Hippocampal formation (tissue), 2 donors: ENCODE results near the gene POLR2J.
"Not testable (repeated sequence)": the region's sequence is repeated elsewhere in the genome, so short reads cannot be mapped to it uniquely, and the experiment has no call there.

Experiments
- DNase-seq, 2 donors: peaks; one replicate each; lab custom pipeline; 2025; lab: John Stamatoyannopoulos, UW

POLR2J gene

DNA sequence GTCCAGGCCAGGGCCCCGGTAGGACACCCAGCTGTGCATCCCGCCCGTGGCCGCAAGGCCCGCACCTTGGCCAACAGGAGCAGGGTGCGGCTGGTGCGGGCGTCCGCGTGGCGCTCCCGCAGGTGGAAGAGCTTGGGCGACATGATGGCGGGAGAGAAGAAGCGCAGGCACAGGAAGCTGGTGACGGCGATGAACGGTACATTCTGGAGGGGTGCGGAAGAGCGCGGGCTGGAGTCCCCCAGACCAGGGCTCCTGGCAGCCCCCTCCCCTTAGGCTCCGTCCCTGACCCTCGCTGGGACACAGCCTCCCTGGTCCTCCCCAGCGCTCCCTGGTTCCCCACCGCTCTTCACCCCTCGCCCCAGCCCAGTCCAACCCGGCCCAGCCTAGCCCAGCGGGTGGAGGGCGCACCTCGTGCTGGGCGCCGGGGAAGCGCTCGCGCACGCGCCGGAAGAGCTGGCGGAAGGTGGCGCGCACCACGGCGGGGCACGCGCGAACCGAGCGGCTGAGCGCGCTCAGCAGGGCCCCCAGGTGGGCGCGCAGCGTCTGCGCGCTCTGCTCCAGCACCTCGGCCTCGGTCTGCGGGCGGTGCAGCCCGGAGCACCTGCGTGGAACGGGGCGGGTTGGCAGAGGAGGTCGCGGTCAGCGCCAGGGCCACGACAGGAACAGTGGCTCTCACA is 15.9 kb upstream of the POLR2J start:
- not testable (repeated sequence) for DNase-seq

DNA sequence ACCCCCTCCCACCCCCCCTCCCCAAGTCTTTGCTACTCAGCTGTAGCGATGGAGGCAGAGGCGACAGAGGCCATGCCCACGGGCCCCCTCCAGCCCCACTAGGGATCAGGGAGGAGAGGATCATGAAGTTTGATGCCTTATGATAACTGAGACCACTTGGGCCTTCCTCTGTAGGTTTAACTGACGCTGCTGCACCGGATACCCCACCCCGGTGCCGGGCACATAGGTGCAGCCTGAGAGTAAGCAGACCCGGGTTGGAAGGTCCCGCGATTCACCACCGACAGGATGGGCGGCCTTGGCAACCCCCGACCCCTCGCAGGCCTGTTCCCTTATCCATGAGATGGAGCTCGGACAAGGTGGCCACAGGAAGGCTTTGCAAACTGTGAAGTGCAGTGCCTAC is 15.3 kb upstream of the POLR2J start:
- not testable (repeated sequence) for DNase-seq

DNA sequence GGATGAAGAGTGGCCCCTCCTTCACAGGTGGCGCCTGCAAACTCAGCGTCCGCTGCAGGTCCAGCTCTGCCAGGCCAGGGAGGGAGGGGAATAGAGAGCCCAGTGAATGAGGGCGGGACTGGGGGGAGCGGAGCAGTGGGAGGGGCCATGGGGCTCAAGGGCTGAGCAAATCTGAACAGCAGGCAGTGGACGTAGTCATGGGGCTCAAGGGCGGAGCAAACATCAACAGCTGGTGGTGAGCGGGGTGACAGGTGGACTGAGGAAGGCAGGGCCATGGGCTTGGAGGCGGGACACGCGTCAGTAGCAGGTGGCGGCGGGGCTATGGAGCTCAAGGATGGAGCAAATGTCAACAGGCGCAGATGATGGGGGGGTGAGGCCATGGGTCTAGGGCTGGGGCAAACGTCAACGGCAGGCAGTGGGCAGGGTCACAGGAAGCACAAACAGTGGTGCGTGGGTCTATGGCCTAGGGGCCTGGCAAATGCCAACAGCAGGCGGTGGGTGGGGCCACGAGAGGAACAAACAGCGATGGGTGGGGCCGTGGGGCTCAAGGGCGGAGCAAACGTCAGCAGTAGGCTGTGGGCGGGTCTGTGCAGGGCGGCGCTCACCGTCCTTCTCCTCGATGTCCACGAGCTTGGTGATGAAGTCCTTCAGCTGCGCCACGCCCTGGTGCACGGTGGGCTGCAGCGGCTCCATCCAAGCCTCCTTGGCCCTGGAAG is 14.7 kb upstream of the POLR2J start:
- not testable (repeated sequence) for DNase-seq

- not testable (repeated sequence) for DNase-seq
Measured at GRCh38 chr7:102490529-102491075, 11.9 kb upstream of the POLR2J start.

DNA sequence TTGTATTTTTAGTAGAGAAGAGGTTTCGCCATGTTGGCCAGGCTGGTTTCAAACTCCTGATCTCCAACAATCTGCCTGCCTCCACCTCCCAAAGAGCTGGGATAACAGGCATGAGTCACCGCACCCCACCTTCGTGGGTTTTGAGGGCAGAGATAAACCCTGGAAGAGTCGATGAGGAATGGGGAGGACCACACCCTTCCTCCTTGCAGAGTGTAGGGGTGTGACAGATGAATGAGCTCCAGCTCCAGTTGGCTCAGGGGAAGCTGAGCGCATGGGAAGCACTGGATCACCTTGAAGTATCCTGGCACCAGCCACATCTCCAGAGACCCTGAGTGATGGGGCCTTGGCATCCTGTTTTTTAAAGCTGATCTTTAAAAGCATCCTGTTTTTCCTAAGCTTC is 5.6 kb upstream of the POLR2J start:
- DNase-seq = not testable (repeated sequence)

DNA sequence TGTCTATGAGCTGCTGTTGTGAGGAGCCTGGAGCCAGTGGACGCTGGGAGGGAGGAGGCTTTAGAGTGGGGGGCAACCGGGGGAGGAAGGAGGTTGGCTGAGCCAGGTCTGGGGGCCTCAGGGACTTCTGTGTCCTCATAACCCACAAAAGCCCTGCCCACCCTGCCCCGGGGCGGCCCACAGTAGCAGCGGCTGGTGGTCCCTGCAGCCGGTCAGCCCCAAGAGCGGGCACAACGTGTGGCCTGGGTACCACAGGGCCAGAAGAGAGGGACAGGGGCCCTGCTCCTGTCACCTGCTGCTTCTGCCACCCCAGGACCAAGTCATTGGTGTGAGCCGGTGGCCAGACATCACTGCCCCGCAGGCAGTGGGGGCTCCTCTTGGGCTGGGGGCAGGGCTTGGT is 3.2 kb upstream of the POLR2J start:
- not testable (repeated sequence) for DNase-seq

DNA sequence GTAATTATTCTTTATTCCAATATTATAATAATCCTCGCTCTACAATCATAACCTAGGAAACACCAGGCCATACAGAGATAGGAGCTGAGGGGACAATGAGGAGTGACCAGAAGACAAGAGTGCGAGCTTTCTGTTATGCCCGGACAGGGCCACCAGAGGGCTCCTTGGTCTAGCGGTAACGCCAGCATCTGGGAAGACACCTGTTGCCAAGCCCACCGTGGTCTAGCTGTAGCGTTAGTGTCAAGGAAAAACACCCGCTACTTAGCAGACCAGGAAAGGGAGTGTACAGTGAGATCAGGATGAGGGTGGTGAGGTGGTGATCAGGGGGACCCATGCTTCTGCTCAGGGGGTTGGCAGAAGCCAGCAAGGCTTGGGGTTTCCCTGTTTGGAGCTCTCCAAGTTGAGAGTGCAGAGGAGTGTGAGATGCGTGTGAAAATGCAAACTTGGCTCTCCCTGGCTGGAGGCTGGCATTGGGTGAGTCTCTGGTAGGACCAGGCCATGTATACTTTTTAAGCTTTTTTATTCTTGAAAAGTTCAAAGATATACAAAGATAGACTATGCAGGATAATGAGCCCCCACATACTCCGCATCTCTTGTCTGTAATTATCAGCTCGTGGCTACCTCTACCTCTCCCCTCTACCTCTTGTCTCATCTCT is 1.4 kb upstream of the POLR2J start:
- DNase-seq = not testable (repeated sequence)

GRCh38 chr7:102479209-102479584 is 475 bp upstream of the POLR2J start:
- DNase-seq = not testable (repeated sequence)

DNA sequence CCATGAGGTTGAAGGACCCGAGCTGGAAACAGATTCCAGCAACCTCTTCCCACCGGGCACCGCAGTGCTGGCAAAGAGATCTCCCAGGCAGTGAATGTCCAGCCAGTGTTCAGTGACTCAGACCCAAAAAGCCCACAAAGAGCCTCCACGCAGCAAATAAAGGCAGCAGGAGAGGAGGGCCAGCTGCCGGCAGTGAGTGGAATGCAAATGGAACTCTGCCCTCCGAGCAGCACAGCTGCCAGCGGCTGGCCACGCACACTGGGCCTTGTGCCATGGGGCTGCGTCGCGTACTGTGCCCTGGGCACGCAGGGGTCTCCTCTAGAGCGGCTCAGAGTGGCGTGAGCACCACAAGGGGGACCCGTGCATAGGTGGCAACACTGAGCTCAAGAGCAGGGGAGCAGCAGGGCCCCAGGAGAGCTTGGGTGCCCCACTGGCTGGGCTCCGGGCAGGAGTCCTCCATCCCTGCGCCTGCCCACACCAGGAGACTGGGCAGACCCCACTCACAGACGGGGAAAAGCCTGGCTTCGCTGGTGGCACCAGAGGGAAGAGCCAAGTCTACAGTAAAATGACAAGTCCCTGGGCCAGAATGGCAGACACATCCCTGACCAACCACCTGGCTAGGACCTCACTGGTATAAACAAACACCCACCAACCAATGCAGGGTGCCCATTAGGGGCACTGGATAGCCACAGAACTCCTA is 3.8 kb downstream of the POLR2J start:
- DNase-seq = not testable (repeated sequence)

DNA sequence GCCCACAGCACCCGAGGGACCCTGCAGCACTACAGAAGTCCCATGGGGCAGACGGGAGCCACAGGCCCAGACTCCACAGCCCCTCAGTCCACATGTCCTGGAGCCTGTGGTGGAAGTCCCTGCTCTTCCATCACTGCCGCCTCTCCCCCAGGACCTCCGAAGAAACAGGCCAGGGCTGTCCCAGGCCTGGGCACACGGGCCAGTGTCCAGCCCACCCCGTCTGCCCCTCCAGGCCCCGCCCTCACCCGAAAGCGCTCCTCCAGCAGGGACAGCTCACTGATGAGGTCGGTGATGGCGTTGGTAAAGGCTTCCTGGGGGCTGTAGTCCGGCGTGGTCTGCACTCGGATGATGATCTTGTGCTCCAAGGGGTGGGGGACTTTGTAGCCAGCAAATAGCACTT is 4.6 kb downstream of the POLR2J start:
- not testable (repeated sequence) for DNase-seq

DNA sequence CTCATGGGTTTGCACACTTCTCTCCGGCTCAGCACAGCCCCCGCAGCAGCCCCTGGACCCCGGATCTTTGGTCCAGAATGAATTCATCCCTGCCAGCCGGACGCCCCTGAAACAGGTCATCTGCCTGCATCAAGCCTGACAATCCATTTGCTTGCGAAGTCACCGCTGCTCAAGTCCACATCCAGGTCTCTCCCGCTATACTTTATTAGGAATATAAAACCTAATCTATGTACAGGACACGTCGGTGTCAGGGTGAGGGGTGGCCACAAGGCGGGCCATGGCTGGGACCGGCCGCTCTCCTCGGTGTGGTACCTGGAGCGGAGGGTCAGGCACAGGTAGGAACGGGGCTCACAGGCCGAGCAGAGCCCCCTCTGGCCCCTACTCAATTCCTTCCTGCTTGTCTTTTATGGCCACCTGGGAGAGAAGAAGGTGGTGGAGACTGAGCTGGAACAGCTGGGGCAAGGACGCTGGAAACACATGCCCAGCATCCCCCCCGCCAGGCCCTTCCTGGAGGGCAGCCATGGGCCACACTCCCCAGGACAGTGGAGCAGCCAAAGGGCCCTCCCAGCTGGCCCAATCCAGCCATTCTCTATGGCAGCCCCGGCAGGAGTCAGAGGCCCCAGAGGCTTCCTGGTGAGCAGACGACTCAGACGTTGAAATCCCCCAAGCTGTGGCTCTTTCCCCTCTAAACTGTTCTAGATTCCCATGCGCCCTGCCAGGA is 5.3 kb downstream of the POLR2J start:
- DNase-seq = no peak

GRCh38 chr7:102472126-102473041 is 6.3 kb downstream of the POLR2J start:
- DNase-seq = no peak

GRCh38 chr7:102471791-102472125 is 7.0 kb downstream of the POLR2J start:
- DNase-seq = no peak

- DNase-seq = no peak
Measured at GRCh38 chr7:102469972-102470825, 8.5 kb downstream of the POLR2J start.

GRCh38 chr7:102469351-102469971 is 9.3 kb downstream of the POLR2J start:
- DNase-seq = no peak

DNA sequence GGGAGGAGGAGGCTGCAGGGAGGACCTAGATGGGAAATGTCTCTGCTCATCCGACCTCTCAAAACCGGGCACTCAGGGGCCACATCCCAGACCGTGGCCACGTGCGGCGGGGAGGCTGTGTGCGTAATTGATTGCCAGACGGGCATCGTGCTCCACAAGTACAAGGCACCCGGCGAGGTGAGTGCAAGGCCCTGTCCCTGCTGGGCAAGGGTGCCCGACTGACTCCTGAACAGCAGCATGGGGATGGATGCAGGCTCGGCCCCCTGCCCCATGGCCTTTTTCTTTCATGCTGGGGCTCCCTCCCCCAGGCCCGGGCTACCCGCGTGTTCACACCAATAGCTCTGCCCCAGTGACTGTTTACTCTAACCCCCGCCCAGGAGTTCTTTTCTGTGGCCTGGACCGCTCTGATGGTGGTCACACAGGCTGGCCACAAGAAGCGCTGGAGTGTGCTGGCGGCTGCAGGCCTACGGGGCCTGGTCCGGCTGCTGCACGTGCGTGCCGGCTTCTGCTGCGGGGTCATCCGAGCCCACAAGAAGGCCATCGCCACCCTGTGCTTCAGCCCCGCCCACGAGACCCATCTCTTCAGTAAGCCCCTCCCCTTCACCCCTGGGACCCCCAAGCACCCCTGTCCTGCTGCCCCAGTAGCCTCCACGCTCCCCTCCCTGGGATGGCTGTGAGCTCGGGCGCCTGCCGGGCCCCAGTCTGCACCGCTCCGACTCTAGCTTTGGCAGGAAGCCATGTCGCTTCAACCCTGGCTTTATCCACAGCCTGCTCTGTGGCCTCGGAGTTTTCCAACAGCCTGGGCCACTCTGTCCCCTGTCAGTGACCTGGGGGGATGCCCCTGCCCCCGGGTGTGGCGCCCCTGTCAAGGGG is 10.0 kb downstream of the POLR2J start:
- DNase-seq = no peak

GRCh38 chr7:102467581-102468477 is 10.9 kb downstream of the POLR2J start:
- no peak for DNase-seq
